GM19240 (cell line): Measurements from ENCODE around the gene DAPK3.
A peak's percentile ranks its signal among the peaks of the same experiment; 100 is the strongest.
"Not testable (repeated sequence)": the region's sequence is repeated elsewhere in the genome, so short reads cannot be mapped to it uniquely, and the experiment has no call there.

ENCODE experiments used
- DNase-seq: peaks from one replicate; pipeline ENCODE4 v3.0.0; 2011; ENCODE audit warnings: low spot score; ENCODE audit not compliant: insufficient read length

Gene DAPK3

DNA sequence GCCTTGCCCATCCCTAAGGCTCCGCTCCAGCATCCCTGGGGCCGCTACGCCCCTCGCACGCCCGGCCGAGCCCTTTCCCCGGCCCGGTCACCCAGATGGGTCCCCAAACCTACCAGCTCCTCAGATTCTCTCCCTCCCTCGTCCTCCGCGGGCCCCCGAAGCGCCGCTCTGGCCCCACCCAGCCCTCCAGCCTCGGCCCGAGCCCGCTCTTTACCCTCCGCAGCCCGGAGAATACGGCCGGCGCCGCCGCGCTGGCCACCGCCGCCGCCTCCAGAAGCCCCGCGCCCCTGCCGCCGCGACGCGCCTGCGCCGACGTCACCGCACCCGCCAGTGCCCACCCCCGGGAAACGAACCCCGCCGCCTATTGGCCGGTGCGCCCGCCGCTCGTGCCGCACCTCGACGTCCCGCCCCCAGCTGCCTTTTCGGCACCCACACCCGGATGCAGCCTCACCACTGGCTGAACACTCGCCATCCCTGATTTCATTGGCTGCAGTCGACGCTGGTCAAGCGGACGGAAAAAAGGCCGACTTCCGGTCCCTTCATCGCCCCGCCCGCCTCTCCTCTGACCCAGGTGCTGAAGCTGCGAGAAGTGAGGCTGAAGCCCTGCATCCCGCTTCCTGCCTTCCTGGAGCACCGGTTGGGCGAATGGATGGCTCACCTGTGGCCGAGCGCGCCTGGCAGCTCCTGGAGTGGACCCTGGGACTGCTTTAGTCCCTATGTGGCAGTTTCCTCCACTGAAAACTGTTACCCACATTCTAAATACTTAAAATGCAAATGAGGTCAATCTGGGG, at the start of gene DAPK3:
DAPK3 (minus strand) TSS at position 292 of the 791 bp plus-strand sequence. CDS start 1,364 bp downstream, outside the sequence.
- peak; percentile 98 for DNase-seq

DNA sequence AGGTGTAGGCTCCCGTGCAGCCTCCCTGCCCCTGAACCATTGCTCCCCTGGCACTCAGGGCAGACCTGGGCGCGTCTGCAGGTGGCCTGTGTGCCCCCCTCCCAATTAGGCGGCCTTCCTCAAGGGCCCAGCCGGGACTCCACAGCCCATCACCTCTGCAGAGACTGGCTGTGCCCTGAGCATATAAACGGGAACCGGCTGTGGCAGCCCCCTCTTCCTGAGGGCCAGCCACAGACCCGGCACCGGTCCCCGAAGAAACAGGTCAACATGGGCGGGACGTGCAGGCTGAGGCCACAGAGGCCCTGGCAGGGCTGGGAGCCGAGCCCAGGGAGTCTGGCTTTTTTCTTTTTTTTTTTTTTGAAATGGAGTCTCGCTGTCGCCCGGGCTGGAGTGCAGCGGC, 48.7 kb upstream of the DAPK3 start:
- DNase-seq = no peak

DNA sequence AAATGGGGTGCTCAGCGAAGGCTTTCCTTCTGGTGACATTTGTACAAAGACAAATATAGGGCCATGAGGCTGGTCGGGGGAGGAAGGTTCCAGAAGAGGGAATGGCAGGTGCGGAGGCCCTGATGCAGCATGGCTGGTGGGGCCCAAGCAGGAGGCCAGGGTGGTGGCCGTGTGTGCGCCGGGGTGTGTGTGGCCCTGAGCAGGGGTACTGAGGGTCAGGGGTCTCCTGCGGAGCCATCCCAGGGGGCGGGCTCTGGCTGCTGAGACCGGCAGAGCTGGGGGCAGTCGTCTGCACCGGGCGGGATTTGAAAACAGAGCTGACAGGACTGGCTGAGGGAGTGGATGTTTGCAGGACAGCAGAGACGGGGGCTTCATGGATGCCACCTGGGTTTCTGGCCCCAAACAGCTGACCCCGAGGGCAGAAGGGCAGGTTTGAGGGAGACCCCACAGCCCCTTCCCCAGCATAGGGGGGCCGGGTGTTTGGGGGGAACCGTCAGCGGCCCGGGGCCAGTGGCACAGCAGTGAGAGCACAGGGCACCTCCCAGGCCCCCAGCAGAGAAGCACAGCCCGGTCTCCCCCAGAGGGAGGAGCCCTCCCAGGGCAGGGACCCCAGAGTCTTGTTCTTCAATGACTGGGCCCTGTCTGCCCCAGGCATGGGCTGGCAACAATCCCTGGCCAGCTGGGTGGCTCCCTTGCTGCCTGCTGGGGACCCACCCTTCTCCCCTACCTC, 48.0 kb upstream of the DAPK3 start:
- no peak for DNase-seq

DNA sequence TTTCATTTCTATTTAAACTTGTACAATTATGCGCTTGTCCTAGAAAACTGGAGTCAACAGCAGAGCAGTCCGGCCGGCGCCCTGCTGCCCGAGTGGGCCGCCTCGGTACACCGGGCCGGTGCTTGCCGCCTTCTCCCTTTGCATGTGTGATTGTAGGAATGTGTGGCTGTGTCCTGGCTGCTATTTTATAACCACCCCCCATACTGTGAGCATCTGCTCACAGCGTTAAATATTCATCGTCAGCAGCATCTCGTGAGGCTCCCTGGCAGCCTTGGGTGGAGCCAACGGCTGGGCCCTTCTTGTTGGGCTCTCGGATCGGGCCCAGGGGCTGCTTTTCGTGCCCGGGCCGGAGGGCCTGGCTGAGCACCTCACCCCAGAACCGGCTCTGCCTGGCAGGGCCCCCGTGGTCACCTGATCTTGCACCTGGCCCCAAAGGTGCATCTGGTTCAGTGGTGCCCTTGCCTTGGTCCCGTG, 47.3 kb upstream of the DAPK3 start:
- DNase-seq = no peak

DNA sequence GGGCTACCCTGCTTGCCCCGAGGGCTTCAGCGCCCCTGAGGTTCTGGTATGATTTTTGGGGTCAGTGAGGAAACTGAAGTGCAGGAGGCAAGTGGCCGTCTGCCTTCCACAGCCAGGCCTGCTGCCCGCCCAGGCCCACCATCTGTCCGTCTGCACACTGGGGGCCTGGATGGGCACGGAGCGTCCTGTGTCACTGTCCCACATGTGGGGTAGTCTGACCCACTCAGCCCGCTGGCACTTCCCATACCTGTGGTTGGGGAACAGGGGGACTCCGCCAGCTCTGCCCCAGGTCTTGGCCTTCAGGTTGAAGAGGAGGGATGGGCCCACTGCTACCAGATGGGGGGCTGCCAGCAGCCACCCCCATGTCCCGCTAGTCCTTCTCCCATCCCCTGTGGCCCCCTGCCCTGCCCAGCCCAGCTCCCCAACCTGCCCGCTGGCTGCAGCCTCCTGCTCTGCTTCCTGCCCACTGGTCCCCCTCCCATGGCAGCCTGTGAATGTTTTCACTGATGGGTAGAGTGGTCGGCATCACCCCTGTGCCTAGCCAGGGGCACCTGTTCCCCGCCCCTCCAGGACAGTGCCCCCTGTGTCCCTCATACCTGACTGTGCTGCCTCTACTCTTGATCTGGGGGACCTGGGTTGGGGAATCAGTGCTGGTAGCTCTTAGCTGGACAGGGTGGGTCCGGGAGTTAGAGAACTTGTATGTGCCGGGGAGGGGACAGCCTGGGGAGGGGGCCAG, 46.2 kb upstream of the DAPK3 start:
- no peak for DNase-seq

DNA sequence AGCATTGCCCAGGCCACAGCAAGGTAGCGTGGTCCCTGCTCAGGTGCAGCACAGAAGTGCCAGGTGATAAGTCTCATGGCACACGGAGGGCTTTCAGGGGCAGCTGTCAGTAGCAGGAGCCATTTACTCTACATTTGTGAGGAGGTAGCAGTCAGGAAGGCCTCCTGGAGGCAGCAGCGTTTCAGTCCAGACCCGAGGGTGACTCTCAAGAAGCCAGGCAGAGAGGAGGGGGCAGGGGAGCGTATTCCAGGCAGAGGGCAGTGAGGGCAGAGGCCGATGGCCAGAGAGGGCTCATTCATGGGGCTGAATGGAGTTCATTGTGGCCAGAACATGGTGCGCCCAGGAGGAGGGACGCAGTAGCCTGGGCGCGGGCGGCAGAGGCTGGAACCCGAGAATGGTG, 45.6 kb upstream of the DAPK3 start:
- no peak for DNase-seq

DNA sequence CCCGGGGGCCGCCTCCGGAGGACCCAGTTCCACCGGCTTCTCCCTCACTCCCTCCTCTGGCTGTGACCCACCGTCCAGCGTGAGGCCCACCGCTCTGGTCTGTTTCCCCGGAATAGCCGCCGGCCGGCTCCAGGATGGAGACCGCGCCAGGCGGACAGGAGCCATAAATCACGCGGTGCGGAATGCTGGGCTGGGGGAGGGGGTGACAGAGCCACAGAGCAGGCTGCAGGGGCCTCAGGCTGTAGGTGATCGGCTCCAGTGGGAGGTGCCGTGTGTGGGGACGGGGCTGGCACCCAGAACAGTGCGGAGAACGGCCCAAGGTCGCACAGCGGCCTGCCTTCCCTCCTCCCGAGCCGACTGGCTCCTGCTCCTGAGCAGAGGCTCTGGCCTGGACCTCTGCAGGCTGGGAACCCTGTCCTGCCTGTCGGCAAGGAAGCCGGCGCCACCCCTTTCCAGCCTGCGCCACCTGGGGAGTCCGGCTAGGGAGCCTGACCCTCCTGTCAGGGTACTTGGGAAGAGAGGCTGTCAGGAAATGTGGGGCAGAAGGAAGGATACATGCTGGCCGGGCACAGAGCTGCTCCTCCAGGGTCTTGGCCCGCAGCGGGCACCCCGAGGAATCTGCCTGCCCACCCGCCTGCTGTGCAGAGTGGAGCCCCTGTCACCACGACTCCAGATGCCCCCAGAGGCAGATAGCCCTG, 45.0 kb upstream of the DAPK3 start:
- DNase-seq = no peak

DNA sequence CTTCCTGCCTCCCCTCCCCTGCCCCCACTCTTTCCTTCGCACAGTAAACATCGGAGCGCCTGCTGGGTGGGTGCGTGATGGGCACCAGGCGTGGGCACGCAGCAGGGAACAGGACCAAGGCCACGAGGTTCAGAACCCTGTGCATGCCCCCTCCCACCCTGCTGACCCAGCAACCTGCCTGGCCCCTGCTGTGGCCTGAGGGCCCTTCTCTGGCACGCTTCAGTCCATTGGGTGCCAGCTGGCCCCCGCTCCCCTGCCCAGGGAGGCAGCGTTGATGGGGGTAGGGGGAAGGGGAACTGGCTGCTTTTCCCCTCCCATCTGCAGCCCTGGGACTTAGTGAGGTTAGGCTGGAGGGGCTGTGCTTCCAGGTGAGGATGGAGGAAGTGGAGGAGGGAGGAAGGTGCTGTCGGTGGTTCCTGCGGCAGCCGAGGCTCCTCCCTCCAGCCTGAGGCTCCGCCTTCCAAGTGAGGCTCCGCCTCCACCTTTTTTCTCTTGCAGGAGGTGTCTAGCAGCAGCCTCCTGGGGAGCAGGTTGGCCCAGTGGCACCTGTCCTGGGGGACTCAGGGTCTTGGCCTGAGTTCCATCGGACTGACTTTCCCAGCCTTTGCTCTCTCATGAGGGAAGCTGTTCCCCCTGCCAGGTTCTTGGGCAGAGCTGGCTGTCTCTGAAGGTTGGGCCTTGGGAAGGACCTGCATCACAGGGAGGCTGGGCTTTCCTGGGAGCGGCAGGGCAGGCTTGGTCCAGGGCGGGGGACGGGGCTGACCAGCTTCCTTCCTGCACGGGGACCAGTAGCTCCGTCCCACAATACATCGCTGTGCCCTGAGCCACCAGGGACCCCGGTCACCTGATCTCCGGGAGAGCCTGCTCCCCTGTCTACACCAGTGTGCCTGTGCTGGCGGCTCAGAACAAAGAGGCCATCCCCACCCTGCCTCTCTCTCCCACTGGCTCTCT, 43.9 kb upstream of the DAPK3 start:
- DNase-seq = no peak

DNA sequence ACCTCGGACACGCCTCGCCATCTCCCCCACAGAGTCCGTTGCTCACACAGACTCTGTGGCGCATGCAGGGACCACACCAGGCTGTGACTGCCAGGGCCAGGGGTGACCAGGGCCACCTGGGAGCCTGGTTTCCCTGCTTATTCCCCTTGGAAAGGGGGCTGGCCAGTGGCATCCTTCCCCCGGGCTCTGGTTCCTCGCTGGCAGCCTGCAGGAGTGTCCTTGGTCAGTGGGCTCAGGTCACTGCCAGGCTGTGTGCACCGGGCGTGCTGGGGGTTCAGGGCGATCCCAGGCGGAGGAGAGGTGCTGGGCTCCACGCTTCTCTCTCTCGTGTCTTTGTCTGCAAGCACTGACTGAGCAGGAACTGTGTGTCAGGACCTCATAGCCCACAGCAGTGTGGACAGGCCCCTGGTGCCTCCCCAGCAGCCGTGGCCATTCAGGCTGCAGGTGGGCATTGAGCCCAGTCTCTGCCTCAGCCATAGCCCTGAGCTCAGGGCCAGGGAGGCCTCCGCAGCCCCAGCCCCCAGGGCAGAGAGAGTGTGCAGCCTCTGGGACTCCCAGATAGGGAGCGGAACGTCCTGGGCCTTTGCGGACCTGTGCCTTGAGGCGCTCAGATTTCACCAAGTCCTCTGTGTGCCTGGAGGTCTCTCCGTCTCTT, 43.1 kb upstream of the DAPK3 start:
- DNase-seq = no peak

DNA sequence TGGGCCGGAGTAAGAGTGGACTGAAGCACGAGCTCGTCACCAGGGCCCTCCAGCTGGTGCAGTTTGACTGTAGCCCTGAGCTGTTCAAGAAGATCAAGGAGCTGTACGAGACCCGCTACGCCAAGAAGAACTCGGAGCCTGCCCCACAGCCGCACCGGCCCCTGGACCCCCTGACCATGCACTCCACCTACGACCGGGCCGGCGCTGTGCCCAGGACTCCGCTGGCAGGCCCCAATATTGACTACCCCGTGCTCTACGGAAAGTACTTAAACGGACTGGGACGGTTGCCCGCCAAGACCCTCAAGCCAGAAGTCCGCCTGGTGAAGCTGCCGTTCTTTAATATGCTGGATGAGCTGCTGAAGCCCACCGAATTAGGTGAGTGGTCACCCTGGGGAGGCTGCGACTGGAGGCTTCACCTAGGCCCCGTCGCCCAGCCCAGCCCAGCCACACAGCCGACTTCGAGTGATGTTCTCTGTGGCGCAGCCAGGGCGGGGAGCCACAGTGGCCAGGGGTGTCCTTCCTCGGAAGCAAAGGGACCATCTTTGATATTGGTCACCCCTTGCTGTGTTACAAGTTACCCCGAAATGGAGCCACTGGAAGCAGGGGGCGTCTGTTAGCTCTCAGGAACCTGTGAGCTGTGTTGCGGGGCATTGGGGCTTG, 42.2 kb upstream of the DAPK3 start:
- DNase-seq = no peak

DNA sequence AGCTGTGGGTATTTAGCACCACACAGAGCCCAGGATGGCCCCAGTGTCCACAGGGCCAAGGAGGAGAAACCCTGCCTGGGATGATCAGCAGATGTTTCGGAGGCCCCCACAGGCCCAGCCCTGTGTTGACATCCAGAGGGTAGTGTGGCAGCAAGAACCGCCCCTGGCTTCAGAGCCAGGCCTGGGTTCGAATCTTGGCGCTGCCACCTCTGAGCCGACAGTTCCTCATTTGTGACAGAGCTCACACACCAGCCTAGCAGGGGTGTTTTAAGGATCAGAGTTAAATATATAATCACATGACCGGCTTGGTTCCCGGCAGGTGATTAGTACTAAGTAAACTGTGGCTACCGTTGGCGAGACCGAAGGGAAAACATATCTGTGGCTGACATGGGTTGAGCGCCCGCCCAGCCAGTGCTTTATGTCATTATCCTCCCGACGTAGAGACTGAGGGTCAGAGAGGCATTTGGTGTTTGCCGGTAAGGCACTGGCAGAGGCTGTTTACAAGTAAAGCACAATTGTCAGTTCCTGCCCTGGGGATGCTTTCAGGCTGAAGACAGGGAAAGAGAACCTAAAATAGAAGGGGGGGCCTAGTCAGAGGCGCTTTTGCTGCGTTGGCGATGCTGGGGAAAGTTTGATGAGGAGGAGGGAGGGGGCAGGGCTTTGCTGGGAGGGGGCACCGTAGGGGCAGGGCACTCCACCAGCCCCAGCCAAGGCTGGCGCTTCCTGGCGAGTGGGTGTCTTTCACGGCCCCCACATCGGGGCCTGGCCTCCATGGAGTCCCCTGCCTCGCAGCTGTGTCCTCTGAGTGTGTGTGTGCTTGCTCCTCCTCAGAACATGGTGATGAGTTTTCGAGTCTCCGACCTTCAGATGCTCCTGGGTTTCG, 41.4 kb upstream of the DAPK3 start:
- no peak for DNase-seq

DNA sequence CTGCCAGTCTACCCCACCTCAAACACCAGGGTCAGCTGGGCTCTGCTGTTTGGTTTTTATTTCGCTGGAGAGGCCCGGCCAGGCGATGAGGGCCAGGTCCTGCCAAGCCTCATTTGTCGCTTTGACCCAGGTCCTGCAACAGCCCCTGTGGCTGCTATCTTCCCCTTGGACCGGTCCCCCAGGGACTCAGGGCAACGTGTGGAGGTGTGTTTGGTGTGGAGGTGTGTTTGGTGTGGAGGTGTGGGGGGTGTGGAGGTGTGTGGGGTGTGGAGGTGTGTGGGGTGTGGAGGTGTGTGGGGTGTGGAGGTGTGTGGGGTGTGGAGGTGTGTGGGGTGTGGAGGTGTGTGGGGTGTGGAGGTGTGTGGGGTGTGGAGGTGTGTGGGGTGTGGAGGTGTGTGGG, 40.5 kb upstream of the DAPK3 start:
- DNase-seq = not testable (repeated sequence)

DNA sequence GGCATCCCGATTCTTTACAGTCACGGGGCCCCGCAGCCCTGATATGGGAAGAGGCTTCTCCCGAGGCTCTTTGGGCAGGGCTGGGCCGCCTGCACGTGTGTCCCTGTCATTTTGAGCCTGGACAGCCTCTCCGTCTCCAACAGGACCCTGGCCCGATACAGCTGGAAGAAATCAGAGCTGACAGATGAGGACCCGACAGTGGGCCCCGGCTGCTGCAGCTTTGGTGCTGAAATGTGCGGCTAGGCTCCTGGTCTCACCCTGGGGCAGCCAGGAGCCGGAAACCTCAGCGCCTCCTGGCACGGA, 39.9 kb upstream of the DAPK3 start:
- no peak for DNase-seq

DNA sequence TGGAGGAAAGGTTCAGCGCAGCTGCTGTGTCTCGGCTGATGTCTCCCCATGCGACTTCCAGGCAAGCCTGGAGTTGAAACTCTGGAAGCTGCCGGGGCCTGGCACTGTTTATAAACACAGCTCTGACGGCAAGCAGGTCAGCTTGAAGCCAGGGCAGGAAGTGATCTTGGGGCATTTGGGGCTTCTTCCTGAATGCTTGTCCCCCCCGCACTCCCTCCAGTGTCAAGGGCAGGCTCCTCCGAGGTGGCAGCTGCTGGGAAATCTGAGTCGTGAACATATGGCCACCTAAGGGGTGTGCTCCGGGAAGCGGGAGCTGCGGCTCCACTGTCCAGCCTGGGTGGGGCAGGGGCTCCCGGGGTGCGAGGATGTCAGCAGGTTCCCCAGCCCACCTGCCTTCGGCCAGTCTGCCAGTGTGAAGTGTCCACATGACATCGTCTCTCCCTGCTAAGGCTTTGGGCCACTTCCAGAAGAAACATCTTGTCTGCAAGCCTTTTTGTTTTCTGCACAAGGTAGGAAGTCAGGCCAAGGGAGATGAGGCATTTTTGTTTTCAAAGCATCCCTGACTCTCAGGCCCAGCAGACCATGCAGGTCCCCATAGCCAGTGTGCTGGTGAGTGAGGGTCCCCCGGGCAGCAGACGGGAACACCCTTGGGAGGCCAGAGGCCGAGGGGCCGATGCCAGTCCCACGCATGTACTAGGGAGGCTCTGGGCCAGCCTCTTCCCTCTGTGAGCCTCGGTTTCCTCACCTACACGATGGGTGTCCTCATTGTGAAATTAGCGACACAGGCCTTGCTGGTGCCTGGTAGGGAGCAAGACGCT, 39.3 kb upstream of the DAPK3 start:
- DNase-seq = no peak

DNA sequence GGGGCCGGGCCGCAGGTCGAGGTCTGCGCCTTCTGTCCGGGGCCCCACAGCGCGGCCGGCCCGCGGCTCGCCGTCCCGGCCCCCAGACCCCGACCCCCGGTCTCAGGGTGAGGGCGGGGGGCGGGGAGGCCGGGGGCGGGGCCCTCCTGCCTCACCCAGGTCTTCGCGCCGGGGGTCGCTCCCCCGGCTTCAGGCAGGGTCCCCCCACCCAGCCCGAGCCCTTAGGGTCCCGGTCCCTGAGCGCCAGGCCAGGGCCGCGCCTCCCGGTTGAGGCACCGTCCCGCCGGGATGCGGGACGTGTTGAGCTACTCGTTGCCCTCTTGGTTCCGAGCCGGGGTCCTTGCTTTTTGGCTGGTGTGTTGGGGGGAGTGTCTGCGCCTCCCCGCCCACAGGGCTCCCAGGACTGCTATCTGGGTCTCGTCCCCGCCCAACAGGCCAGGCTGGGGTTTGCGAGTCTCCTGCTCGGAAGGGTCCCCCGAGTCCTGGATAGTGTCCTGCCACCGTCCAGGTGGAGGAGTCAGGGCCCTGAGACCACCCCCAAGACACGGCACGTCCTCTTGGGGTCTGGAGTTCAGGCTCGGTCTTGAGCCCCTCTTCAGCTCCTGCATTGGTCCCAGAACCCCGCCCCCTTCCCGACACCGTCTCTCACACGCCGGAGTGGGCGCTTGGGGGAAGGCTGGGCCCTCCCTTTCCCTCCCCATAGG, 37.1 kb upstream of the DAPK3 start:
- DNase-seq = no peak

DNA sequence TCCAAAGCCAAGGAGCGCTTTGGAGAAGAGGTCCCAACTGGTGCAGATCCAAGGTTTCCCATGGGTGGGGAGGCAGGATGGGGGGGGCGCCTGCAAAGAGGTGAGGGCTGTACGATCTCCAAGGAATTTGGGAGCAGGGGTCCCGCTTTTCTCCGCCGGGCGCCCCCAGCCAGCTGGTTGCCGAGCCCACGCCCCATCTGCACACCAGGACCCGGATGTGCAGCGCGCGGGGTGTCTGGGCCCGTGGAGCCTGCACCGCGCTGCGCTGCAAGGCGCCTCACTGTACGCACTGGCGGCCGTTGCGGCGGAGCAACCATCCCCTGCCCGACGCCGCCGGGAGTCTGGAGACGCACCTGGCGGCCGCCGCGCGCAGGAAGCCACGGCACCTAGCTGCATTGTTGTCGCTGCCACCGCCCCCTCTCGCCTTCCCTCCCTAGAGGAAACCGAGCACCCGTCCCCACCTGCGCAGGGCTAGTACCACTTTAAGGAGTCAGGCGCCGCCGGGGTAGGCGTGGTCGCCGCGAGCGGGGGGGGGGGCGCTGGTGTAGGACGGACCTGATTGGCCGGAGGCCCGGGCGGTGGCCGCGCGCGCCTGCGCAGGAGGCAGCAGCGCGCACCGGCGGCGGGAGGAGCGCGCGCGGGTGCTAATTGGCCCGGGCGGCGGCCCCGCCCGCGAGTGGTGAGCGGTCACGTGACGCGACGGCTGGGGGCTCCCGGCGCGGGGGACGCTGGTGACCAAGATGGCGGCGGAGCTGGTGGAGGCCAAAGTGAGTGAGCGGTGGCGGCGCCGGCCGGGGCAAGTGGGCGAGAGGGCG, 36.3 kb upstream of the DAPK3 start, which contains the start of gene PIAS4:
PIAS4 (plus strand) TSS at position 716 of the 815 bp plus-strand sequence; CDS start at position 741, 25 bp downstream.
- DNase-seq = peak; percentile 99
